ENCODE measurements around the gene TMEM212. TPM values are rescaled to one million over a fixed set of nuclear protein-coding genes. Genes with fewer than 3 reads are reported as not detected.

The TMEM212 gene
- total RNA-seq, 1 donor from 2014 or later = not detected

- no peak for DNase-seq (ENCODE audit: low read depth)
- Histone ChIP-seq H3K36me3 (ENCODE audit: control insufficient read depth, insufficient read depth, low read length) (no peaks in the 10 kb centered on the region), H3K27me3 (ENCODE audit: control insufficient read depth, insufficient read depth, low read length) (peaks cover 4% of the 10 kb centered on the region), H3K4me3 (ENCODE audit: low read depth, low read length) (no peak overlapping the region)
- TF ChIP-seq, protein P1, sequence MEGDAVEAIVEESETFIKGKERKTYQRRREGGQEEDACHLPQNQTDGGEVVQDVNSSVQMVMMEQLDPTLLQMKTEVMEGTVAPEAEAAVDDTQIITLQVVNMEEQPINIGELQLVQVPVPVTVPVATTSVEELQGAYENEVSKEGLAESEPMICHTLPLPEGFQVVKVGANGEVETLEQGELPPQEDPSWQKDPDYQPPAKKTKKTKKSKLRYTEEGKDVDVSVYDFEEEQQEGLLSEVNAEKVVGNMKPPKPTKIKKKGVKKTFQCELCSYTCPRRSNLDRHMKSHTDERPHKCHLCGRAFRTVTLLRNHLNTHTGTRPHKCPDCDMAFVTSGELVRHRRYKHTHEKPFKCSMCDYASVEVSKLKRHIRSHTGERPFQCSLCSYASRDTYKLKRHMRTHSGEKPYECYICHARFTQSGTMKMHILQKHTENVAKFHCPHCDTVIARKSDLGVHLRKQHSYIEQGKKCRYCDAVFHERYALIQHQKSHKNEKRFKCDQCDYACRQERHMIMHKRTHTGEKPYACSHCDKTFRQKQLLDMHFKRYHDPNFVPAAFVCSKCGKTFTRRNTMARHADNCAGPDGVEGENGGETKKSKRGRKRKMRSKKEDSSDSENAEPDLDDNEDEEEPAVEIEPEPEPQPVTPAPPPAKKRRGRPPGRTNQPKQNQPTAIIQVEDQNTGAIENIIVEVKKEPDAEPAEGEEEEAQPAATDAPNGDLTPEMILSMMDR (IDR thresholded peaks at IDR 0.05; ENCODE audit: insufficient read depth, low read length, severe bottlenecking) = no peak
- no peak for FAIRE-seq
These were observed 52.1 kb downstream of the TMEM212 start for GRCh38 chr3:171895291-171895690.

GRCh38 chr3:171895900-171896299, 52.8 kb downstream of the TMEM212 start:
- H3K27me3 ChIP-seq (ENCODE audit: control insufficient read depth, insufficient read depth, low read length) = peaks cover 4% of the 10 kb centered on the region
- H3K4me3 ChIP-seq (ENCODE audit: low read depth, low read length) = no peak overlapping the region
- H3K36me3 ChIP-seq (ENCODE audit: control insufficient read depth, insufficient read depth, low read length) = no peaks in the 10 kb centered on the region
- TF ChIP-seq, protein P1 (IDR thresholded peaks at IDR 0.05; ENCODE audit: insufficient read depth, low read length, severe bottlenecking) = no peak
- no peak for DNase-seq (ENCODE audit: low read depth)
- no peak for FAIRE-seq

DNA sequence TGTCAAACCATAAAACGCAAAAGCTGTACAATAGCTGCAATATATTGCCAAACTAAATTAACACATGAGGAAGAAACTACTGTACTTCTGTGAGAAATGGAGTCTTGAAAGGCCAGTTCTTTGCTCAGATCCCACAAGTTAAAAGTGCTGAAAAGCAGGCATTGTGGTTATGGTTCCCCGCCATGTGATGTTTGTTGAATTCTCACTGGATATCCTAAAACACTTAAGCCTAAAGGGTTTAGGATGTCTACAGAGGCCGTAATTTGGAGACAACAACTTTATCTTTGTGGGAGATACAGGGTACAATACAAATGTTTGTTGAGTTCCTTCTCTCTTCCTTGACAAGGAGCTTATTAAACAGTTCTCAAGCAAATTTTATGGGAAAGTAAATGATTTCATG, 53.2 kb downstream of the TMEM212 start:
- Histone ChIP-seq H3K4me3 (ENCODE audit: low read depth, low read length) (no peak overlapping the region), H3K36me3 (ENCODE audit: control insufficient read depth, insufficient read depth, low read length) (no peaks in the 10 kb centered on the region), H3K27me3 (ENCODE audit: control insufficient read depth, insufficient read depth, low read length) (peaks cover 4% of the 10 kb centered on the region)
- TF ChIP-seq, protein P1 (IDR thresholded peaks at IDR 0.05; ENCODE audit: insufficient read depth, low read length, severe bottlenecking) = no peak
- no peak for FAIRE-seq
- no peak for DNase-seq (ENCODE audit: low read depth)

- DNase-seq (ENCODE audit: low read depth) (no peak), FAIRE-seq (no peak)
- Histone ChIP-seq H3K27me3 (ENCODE audit: control insufficient read depth, insufficient read depth, low read length) (peaks cover 4% of the 10 kb centered on the region), H3K36me3 (ENCODE audit: control insufficient read depth, insufficient read depth, low read length) (no peaks in the 10 kb centered on the region), H3K4me3 (ENCODE audit: low read depth, low read length) (no peak overlapping the region)
- TF ChIP-seq, protein P1 (IDR thresholded peaks at IDR 0.05; ENCODE audit: insufficient read depth, low read length, severe bottlenecking) = no peak
These were observed 55.0 kb downstream of the TMEM212 start for GRCh38 chr3:171898192-171898591.

DNA sequence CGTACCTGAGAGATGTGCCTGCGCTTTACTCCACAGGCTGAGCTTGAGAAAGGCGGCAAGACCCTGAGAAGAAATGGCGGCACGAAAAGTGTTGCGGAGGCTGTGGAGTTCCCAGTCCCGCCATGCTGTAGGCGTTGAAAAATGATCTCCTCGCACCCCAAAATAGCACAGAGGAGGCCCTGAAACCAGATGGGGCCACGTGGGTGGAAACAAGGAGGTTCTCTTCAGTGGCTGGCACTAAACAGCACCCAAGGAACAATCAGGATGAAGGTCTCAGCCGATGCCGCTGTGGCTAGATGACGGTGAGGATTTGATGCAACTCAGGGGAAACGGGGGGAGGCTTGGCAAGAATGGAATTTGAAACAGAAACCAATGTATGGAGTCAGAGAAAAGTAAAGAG, 57.3 kb downstream of the TMEM212 start:
- Histone ChIP-seq H3K36me3 (ENCODE audit: control insufficient read depth, insufficient read depth, low read length) (no peaks in the 10 kb centered on the region), H3K4me3 (ENCODE audit: low read depth, low read length) (no peak overlapping the region), H3K27me3 (ENCODE audit: control insufficient read depth, insufficient read depth, low read length) (peaks cover 2% of the 10 kb centered on the region)
- TF ChIP-seq, protein P1 (IDR thresholded peaks at IDR 0.05; ENCODE audit: insufficient read depth, low read length, severe bottlenecking) = no peak
- FAIRE-seq = no peak
- no peak for DNase-seq (ENCODE audit: low read depth)

GRCh38 chr3:171901615-171902312, 58.6 kb downstream of the TMEM212 start:
- TF ChIP-seq, protein P1 (IDR thresholded peaks at IDR 0.05; ENCODE audit: insufficient read depth, low read length, severe bottlenecking) = no peak
- FAIRE-seq = no peak
- DNase-seq (ENCODE audit: low read depth) = no peak
- no peaks in the 10 kb centered on the region for H3K36me3 ChIP-seq (ENCODE audit: control insufficient read depth, insufficient read depth, low read length)
- H3K4me3 ChIP-seq (ENCODE audit: low read depth, low read length) = no peak overlapping the region
- no peaks in the 10 kb centered on the region for H3K27me3 ChIP-seq (ENCODE audit: control insufficient read depth, insufficient read depth, low read length)

All from bronchial epithelial cell (primary cell).